ENCODE data around the gene EHMT1. TPM values are rescaled to one million over a fixed set of nuclear protein-coding genes. Genes with fewer than 3 reads are reported as not detected.

EHMT1 gene
- total and polyA plus RNA-seq, 2 of the 8 experiments (the other 6 are each of a cell fraction or from before 2014, with no cell fraction given) = 95.7 to 163 TPM

DNA sequence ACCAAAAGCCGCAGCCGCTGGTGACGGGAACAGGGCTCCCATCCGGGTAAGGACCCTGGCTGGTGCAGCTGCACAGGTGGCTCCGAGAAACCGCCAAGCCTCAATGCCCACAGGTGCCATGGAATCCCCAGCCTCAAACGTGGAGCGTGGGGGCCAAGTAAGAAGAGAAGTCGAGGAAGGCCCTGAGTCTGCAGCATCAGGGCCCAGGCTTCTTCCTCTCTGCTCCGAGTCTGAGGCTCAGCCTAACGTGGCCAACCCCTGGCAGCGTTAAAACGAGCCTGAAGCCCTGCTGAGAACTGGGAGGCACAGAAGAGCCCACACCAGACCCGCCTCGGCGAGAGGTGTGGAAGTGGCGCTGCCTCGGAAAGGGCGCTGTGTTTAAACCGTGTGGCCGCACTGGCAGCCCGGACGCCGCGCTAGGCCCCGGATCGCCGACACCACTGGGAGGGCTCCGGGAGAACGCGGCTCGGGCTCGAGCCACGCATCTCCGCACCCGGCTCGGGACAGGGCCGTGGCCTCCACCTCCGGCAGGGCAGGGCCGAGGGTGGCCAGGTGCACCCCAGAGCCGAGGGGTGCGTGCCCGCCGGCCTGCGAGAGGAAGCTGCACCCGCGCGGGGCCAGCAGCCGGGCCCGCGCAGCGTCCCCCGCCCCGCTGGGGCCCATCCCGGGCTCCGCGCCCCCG, 29.2 kb upstream of the EHMT1 start:
- H2BK5ac ChIP-seq (ENCODE audit: low read depth, low read length) = no peak overlapping the region
- peaks cover 0 to 7% (median 5%) of the 10 kb centered on the region in 4 experiments; a peak in 5 of 7 replicates for H3K4me1 ChIP-seq (replicated peaks in 1 of 4; ENCODE audit: control insufficient read depth in 3 of 4, insufficient read depth in 4 of 4, low read length in 3 of 4)
- H3K18ac ChIP-seq (ENCODE audit: extremely low read depth, low read length) = peak overlapping the region; percentile 38
- H4K8ac ChIP-seq (ENCODE audit: extremely low read depth, insufficient read depth, low read length) = peak overlapping the region; percentile 84
- no peak overlapping the region for H4K5ac ChIP-seq (ENCODE audit: insufficient read length, low read depth, low read length)
- H3K14ac ChIP-seq (ENCODE audit: insufficient read length) = no peak overlapping the region
- peaks cover 8% of the 10 kb centered on the region; the same call in 1 of the 2 replicates for H3K23me2 ChIP-seq (ENCODE audit: low read depth, low read length)
- H3K79me2 ChIP-seq (ENCODE audit: control insufficient read depth in 1 of 2, insufficient read depth in 2 of 2, low read length in 2 of 2) = peaks cover 0 to 22% of the 10 kb centered on the region in 2 experiments; a peak in 2 of 4 replicates
- ChIA-PET POLR2A (ENCODE audit: partially characterized antibody) (interaction anchor here (1.1 to 6.2 kb wide), 5 partner anchors 9 to 37 kb away, joined by 4 to 45 read pairs (median 4); partner anchors contain the start of genes DPH7 and EHMT1), CTCF (ENCODE audit: partially characterized antibody) (interaction anchor here (1.3 to 3.3 kb wide), 4 partner anchors 10 to 120 kb away, joined by 4 to 15 read pairs (median 8); partner anchors contain the start of gene DPH7)
- H3K23ac ChIP-seq (ENCODE audit: insufficient read length) = no peak overlapping the region
- FAIRE-seq (no peak), DNase-seq (ENCODE audit: low read depth in 1 of 2, low spot score in 2 of 2) (no peak)
- no peak overlapping the region for H2BK20ac ChIP-seq (ENCODE audit: low read length)
- H3K56ac ChIP-seq (replicated peaks; ENCODE audit: insufficient read length, low read depth, low read length) = no peak overlapping the region
- H4K91ac ChIP-seq (replicated peaks; ENCODE audit: insufficient read length, low read length) = no peak overlapping the region
- H3K27me3 ChIP-seq (replicated peaks in 1 of 4; ENCODE audit: control insufficient read depth in 3 of 4, extremely low read depth in 1 of 4, insufficient read depth in 3 of 4, low read length in 3 of 4) = no peaks in the 10 kb centered on the region; a peak in 1 of 7 replicates
- 0 out of 2 replicates have a peak overlapping the region, but pooled peaks have one; percentile 39 for H2AK5ac ChIP-seq (ENCODE audit: low read depth, low read length)
- peak overlapping the region; percentile 80 to 94 for H3K4me2 ChIP-seq (ENCODE audit: insufficient read depth in 1 of 2, low read depth in 2 of 2, low read length in 2 of 2)
- WGBS, 2 experiments (ENCODE audit: extremely low coverage in 1 of 2, insufficient coverage in 1 of 2, insufficient read length in 1 of 2, insufficient replicate concordance in 2 of 2, low coverage in 1 of 2, low lambda C conversion rate in 2 of 2, missing lambda C conversion rate in 1 of 2) = 20% methylated on average over 39 of the region's 58 CpGs; no CpG with 5 or more reads in 1 of the 2 experiments
- H3K79me1 ChIP-seq (ENCODE audit: low read depth, low read length) = peaks cover 23% of the 10 kb centered on the region
- peaks cover 17 to 24% of the 10 kb centered on the region in 2 experiments for H4K20me1 ChIP-seq (replicated peaks in 1 of 2; ENCODE audit: control insufficient read depth in 1 of 2, insufficient read depth in 2 of 2, low read length in 2 of 2)
- no peak overlapping the region; the same call in 1 of the 2 replicates for H2BK12ac ChIP-seq (ENCODE audit: low read depth, low read length)
- H2BK120ac ChIP-seq (replicated peaks; ENCODE audit: low read depth, low read length) = no peak overlapping the region
- H3K27ac ChIP-seq (ENCODE audit: low read depth, low read length) = no peak overlapping the region
- H3K4ac ChIP-seq (replicated peaks; ENCODE audit: insufficient read length, low read depth, low read length) = peak overlapping the region; percentile 75
- TF ChIP-seq KDM5A (IDR thresholded peaks at IDR 0.05; ENCODE audit: low read length) = no peak
- peak in 1 of 2 experiments; percentile 19; a peak in 1 of 4 replicates for TF ChIP-seq SIN3A (conservative IDR thresholded peaks at IDR 0.05 in 1 of 2, IDR thresholded peaks at IDR 0.05 in 1 of 2; ENCODE audit: low read depth in 1 of 2, low read length in 2 of 2)
- TF ChIP-seq KDM4A (IDR thresholded peaks at IDR 0.05; ENCODE audit: low read depth, low read length, severe bottlenecking) = peak; percentile 54
- TF ChIP-seq POLR2A (IDR thresholded peaks at IDR 0.05; ENCODE audit: control extremely low read depth in 1 of 2, low read depth in 2 of 2, low read length in 2 of 2) = 0 out of 3 replicates have a peak, but pooled peaks of 1 of the 2 experiments have one; percentile 2
- peak overlapping the region; percentile 66 to 93 (median 74); a peak in 6 of 7 replicates for H3K9ac ChIP-seq (replicated peaks in 1 of 4; ENCODE audit: extremely low read depth in 1 of 4, low read depth in 3 of 4, low read length in 3 of 4)
- no peak overlapping the region for H2BK15ac ChIP-seq (ENCODE audit: low read length)
- no peak overlapping the region for H2AFZ ChIP-seq (ENCODE audit: low read length)
- no peaks in the 10 kb centered on the region for H3K9me3 ChIP-seq (ENCODE audit: insufficient read depth in 2 of 2, low read depth in 1 of 2, low read length in 1 of 2)
- H3K36me3 ChIP-seq (ENCODE audit: control insufficient read depth in 2 of 4, insufficient read depth in 4 of 4, low read length in 3 of 4) = peaks cover 27 to 35% (median 30%) of the 10 kb centered on the region in 4 experiments
- peak overlapping the region; percentile 54 to 82 (median 82) for H3K4me3 ChIP-seq (ENCODE audit: extremely low read depth in 1 of 4, insufficient read depth in 2 of 4, low read depth in 3 of 4, low read length in 4 of 4)

Measured in H1 (cell line).